ENCODE results near the gene PIGO.

DNA sequence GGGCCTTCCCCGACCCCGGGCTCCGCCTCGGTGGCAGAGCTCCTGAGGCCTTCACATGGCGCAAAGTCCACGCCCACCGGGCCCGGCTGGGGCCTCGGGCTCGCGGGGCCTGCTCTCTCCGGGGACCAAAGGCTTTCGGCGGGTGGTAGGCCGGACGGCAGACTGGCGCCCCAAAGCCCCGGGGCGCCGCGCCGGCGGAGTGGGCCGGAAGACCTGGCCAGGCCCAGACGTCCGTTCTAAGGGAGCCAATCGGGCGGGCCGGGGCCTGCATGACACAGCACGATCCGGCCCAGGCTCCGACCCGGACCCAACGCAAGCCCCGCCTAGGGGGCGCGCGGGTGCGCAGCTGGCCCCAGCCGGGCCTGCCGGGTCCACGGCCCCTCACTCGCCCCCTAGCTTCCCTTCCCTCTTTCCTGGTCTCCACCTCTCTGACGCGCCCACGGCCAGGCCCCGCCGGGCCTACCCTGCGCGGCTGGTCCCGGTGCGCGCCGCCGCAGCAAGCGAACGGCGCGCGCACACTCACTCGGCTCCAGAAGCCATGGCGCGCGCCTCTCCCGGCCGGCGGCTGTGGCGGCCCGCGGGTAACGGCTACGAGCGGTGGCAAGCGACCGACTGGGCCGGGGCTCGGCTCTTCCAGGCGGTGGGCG is 24.5 kb downstream of the PIGO start:
- TF ChIP-seq, protein P1, sequence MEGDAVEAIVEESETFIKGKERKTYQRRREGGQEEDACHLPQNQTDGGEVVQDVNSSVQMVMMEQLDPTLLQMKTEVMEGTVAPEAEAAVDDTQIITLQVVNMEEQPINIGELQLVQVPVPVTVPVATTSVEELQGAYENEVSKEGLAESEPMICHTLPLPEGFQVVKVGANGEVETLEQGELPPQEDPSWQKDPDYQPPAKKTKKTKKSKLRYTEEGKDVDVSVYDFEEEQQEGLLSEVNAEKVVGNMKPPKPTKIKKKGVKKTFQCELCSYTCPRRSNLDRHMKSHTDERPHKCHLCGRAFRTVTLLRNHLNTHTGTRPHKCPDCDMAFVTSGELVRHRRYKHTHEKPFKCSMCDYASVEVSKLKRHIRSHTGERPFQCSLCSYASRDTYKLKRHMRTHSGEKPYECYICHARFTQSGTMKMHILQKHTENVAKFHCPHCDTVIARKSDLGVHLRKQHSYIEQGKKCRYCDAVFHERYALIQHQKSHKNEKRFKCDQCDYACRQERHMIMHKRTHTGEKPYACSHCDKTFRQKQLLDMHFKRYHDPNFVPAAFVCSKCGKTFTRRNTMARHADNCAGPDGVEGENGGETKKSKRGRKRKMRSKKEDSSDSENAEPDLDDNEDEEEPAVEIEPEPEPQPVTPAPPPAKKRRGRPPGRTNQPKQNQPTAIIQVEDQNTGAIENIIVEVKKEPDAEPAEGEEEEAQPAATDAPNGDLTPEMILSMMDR (IDR thresholded peaks at IDR 0.05; ENCODE audit: poor library complexity), result peak; percentile 31
- no peak for TF ChIP-seq EZH2 (IDR thresholded peaks at IDR 0.05; ENCODE audit: borderline replicate concordance)
- TF ChIP-seq EZH2phosphoT487 (IDR thresholded peaks at IDR 0.05; ENCODE audit: low read depth, severe bottlenecking, unreplicated experiment), result no peak
